HUES6 (cell line): Measurements from ENCODE around the gene HID1.

Source experiments
- H3K27ac ChIP-seq: 2 replicates; pipeline ENCODE4 v1.7.0; 2013; ENCODE audit warnings: low read depth, mild to moderate bottlenecking, low read length, inconsistent platforms
- H3K27me3 ChIP-seq: 2 replicates; pipeline ENCODE4 v1.6.1; 2013; ENCODE audit warnings: low read length; ENCODE audit not compliant: control insufficient read depth, insufficient read depth
- H3K36me3 ChIP-seq: 2 replicates; pipeline ENCODE4 v1.6.1; 2013; ENCODE audit warnings: low read length; ENCODE audit not compliant: control insufficient read depth, insufficient read depth
- H3K4me1 ChIP-seq: 2 replicates; pipeline ENCODE4 v1.6.1; 2013; ENCODE audit warnings: low read length; ENCODE audit not compliant: control insufficient read depth, insufficient read depth
- H3K4me3 ChIP-seq: 2 replicates; pipeline ENCODE4 v1.5.1; 2013; ENCODE audit warnings: low read depth, low read length
- H3K9ac ChIP-seq: one replicate; pipeline ENCODE4 v1.6.1; 2013; ENCODE audit warnings: mild to moderate bottlenecking, low read length
- H3K9me3 ChIP-seq: 2 replicates; pipeline ENCODE4 v1.6.1; 2013; ENCODE audit warnings: low read depth, low read length; ENCODE audit not compliant: control insufficient read depth, insufficient read depth

The HID1 gene

GRCh38 chr17:74903671-74904070, 68.9 kb downstream of the HID1 start:
- Histone ChIP-seq H3K9me3 (no peaks in the 10 kb centered on the region), H3K27me3 (peaks cover 11% of the 10 kb centered on the region; the same call in 1 of the 2 replicates), H3K9ac (no peak overlapping the region)

GRCh38 chr17:74903034-74903433, 69.5 kb downstream of the HID1 start:
- H3K36me3 ChIP-seq: no peaks in the 10 kb centered on the region
- H3K27me3 ChIP-seq: peaks cover 11% of the 10 kb centered on the region; the same call in 1 of the 2 replicates
- H3K9me3 ChIP-seq: no peaks in the 10 kb centered on the region

More at GRCh38 chr17:74903671-74904070, 68.9 kb downstream of the HID1 start:
- Histone ChIP-seq H3K36me3 (no peaks in the 10 kb centered on the region), H3K27ac (no peak overlapping the region), H3K4me1 (peaks cover 5% of the 10 kb centered on the region; the same call in 1 of the 2 replicates), H3K4me3 (no peak overlapping the region)

GRCh38 chr17:74901353-74902135, 71.0 kb downstream of the HID1 start:
- Histone ChIP-seq H3K4me1 (peaks cover 3% of the 10 kb centered on the region; the same call in 1 of the 2 replicates), H3K36me3 (no peaks in the 10 kb centered on the region), H3K27ac (no peak overlapping the region), H3K27me3 (peaks cover 17% of the 10 kb centered on the region), H3K9me3 (no peaks in the 10 kb centered on the region), H3K4me3 (no peak overlapping the region), H3K9ac (no peak overlapping the region)

More at GRCh38 chr17:74903034-74903433, 69.5 kb downstream of the HID1 start:
- no peak overlapping the region for H3K27ac ChIP-seq
- peaks cover 3% of the 10 kb centered on the region; the same call in 1 of the 2 replicates for H3K4me1 ChIP-seq
- H3K9ac ChIP-seq: no peak overlapping the region
- no peak overlapping the region for H3K4me3 ChIP-seq
